Measurements from ENCODE around the gene PSAPL1. TPM values are rescaled to one million over a fixed set of nuclear protein-coding genes. Genes with fewer than 3 reads are reported as not detected.

The PSAPL1 gene
- total and polyA plus RNA-seq, 2 donors (not counting 1 experiment from before 2014, with no cell fraction given), result not detected

DNA sequence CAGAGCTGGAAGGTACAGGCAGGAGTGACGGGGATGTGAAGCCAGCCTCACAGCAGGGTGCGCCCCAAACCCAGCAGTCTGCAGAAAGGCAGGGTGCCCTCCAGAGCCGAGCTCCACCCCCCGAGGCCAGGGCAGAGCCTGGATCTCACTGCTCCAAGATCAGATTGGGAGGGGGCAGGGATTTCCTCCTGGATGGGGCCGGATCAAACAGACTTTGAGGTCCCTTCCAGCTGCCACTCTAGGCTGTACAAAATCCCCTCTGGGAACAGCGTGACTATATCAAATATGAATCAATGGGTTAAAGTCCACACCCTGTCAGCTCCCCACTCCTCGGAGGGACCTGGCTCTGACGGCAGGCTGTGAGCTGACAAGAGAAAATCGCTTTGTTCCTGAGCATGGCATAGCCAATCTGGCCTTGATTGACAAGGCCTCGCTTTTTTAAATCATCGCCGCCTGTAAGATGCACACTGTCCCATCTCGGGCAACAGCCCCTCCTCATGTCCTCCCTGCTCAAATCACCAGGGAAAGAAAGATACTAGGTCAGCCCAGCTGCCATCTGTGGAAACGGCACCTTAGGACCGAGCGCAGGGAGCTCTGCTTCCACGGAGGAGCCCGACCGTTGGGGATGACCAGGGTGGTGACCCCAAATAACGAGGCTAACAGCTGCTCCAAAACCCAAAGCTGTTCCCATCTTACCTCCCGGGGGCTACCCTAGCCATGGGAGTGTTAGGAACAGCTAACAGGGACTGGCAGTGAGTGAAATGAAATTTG is 39.9 kb downstream of the PSAPL1 start:
- Histone ChIP-seq H3K9ac (ENCODE audit: insufficient read depth, low read length) (no peak overlapping the region), H3K4me1 (ENCODE audit: control insufficient read depth, extremely low read depth, insufficient read depth, low read length) (no peaks in the 10 kb centered on the region), H3K27me3 (ENCODE audit: control insufficient read depth, insufficient read depth, low read length) (peaks cover 5% of the 10 kb centered on the region), H3K9me3 (ENCODE audit: control insufficient read depth, insufficient read depth, low read depth, low read length) (no peaks in the 10 kb centered on the region), H2AFZ (ENCODE audit: low read length) (no peak overlapping the region), H3K4me2 (ENCODE audit: extremely low read depth, insufficient read depth, low read length) (no peak overlapping the region), H3K79me2 (ENCODE audit: control insufficient read depth, insufficient read depth, low read length) (no peaks in the 10 kb centered on the region), H3K27ac (ENCODE audit: insufficient read depth, low read length) (no peak overlapping the region), H3K4me3 (replicated peaks in 1 of 4; ENCODE audit: control extremely low read depth in 1 of 4, insufficient read depth in 1 of 4, low read depth in 3 of 4, low read length in 4 of 4) (no peak overlapping the region), H3K36me3 (ENCODE audit: control insufficient read depth, insufficient read depth, low read length) (no peaks in the 10 kb centered on the region), H4K20me1 (ENCODE audit: control insufficient read depth, extremely low read depth, insufficient read depth, low read length) (no peaks in the 10 kb centered on the region)
- no peak for DNase-seq (ENCODE audit: low read depth in 2 of 2)
- no peak for TF ChIP-seq EZH2 (IDR thresholded peaks at IDR 0.05; ENCODE audit: low read length, missing control alignments)
- TF ChIP-seq, protein P1, sequence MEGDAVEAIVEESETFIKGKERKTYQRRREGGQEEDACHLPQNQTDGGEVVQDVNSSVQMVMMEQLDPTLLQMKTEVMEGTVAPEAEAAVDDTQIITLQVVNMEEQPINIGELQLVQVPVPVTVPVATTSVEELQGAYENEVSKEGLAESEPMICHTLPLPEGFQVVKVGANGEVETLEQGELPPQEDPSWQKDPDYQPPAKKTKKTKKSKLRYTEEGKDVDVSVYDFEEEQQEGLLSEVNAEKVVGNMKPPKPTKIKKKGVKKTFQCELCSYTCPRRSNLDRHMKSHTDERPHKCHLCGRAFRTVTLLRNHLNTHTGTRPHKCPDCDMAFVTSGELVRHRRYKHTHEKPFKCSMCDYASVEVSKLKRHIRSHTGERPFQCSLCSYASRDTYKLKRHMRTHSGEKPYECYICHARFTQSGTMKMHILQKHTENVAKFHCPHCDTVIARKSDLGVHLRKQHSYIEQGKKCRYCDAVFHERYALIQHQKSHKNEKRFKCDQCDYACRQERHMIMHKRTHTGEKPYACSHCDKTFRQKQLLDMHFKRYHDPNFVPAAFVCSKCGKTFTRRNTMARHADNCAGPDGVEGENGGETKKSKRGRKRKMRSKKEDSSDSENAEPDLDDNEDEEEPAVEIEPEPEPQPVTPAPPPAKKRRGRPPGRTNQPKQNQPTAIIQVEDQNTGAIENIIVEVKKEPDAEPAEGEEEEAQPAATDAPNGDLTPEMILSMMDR (conservative IDR thresholded peaks at IDR 0.05 in 1 of 2, IDR thresholded peaks at IDR 0.05 in 1 of 2; ENCODE audit: low read depth in 1 of 2, low read length in 2 of 2), result no peak

DNA sequence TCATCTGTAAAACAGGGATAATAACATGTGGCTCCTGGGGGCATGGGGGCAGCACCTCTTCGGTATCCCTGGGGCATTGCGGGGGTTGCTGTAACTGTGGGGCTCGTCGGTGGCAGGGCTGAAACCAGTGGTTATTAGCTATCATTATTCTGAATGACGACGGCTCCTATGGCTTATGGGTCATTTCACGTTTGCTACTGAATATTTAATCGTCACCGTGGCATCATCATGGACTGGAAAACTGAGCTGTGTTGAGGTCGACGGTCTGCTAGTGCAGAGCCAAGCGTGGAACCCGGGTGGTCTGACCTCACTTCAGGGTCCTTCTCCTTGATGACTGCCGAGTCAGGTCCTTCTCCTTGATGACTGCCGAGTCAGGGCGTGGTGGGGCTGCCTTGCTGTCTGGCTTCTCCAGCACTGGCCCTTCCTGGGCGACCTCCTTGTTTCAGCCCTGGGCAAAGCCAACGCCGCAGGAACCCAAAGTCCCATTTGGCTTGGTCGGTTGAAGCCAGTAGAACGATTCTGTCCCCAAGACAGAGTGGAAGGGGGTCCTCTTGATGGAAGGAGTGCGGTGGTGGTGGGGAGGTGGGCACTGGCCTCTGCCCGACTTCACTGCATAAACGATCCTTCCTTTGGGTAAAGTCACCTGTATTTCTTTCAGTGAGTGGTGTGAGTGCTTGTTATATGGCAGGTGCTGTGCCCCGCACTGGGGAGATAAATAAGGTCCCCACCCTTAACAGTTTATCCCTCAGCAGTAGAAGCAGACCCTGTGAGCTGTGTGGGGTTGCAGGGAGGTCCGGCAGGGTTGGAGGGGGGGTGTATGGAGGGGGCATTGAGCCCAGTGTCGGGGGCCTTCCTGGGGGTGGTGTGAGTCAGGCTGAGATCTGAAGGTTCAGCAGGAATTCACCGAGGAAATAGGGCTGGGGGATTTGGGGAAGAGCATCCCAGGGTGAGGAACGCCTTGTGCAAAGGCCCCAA is 40.8 kb downstream of the PSAPL1 start:
- Histone ChIP-seq H3K27ac (ENCODE audit: insufficient read depth, low read length) (no peak overlapping the region), H3K9me3 (ENCODE audit: control insufficient read depth, insufficient read depth, low read depth, low read length) (no peaks in the 10 kb centered on the region), H4K20me1 (ENCODE audit: control insufficient read depth, extremely low read depth, insufficient read depth, low read length) (no peaks in the 10 kb centered on the region), H3K4me1 (ENCODE audit: control insufficient read depth, extremely low read depth, insufficient read depth, low read length) (no peaks in the 10 kb centered on the region), H2AFZ (ENCODE audit: low read length) (no peak overlapping the region), H3K27me3 (ENCODE audit: control insufficient read depth, insufficient read depth, low read length) (peaks cover 5% of the 10 kb centered on the region), H3K4me3 (replicated peaks in 1 of 4; ENCODE audit: control extremely low read depth in 1 of 4, insufficient read depth in 1 of 4, low read depth in 3 of 4, low read length in 4 of 4) (no peak overlapping the region), H3K79me2 (ENCODE audit: control insufficient read depth, insufficient read depth, low read length) (no peaks in the 10 kb centered on the region), H3K36me3 (ENCODE audit: control insufficient read depth, insufficient read depth, low read length) (no peaks in the 10 kb centered on the region), H3K4me2 (ENCODE audit: extremely low read depth, insufficient read depth, low read length) (no peak overlapping the region), H3K9ac (ENCODE audit: insufficient read depth, low read length) (no peak overlapping the region)
- TF ChIP-seq, protein P1 (conservative IDR thresholded peaks at IDR 0.05 in 1 of 2, IDR thresholded peaks at IDR 0.05 in 1 of 2; ENCODE audit: low read depth in 1 of 2, low read length in 2 of 2), result no peak
- TF ChIP-seq EZH2 (IDR thresholded peaks at IDR 0.05; ENCODE audit: low read length, missing control alignments), result no peak
- no peak for DNase-seq (ENCODE audit: low read depth in 2 of 2)
